Embryonic facial prominence (tissue), 1 donor: ENCODE results near the gene CSTB.

Source experiments
- DNase-seq: peaks from one replicate; pipeline ENCODE4 v3.0.0-alpha.2; 2016; ENCODE audit errors: extremely low spot score

The CSTB gene

GRCh38 chr21:43767984-43768867, 7.9 kb downstream of the CSTB start:
- no peak for DNase-seq

GRCh38 chr21:43767498-43767983, 8.6 kb downstream of the CSTB start:
- DNase-seq: no peak

GRCh38 chr21:43766734-43767497, 9.2 kb downstream of the CSTB start:
- no peak for DNase-seq

GRCh38 chr21:43764576-43765495, 11.3 kb downstream of the CSTB start:
- no peak for DNase-seq

- DNase-seq: no peak
Observed at GRCh38 chr21:43763901-43764523, 12.1 kb downstream of the CSTB start.

GRCh38 chr21:43762303-43763128, 13.6 kb downstream of the CSTB start:
- DNase-seq: no peak

- DNase-seq: no peak
Observed at GRCh38 chr21:43761886-43762285, 14.2 kb downstream of the CSTB start.

GRCh38 chr21:43760391-43760958, 15.6 kb downstream of the CSTB start:
- DNase-seq: no peak

- no peak for DNase-seq
Observed at GRCh38 chr21:43759651-43760050, 16.5 kb downstream of the CSTB start.

- DNase-seq: no peak
Observed at GRCh38 chr21:43758811-43759210, 17.3 kb downstream of the CSTB start.

- no peak for DNase-seq
Observed at GRCh38 chr21:43758111-43758641, 17.9 kb downstream of the CSTB start.

GRCh38 chr21:43757601-43758000, 18.5 kb downstream of the CSTB start:
- DNase-seq: no peak

GRCh38 chr21:43755820-43756594, 20.1 kb downstream of the CSTB start:
- DNase-seq: no peak

- no peak for DNase-seq
Observed at GRCh38 chr21:43754948-43755781, 20.9 kb downstream of the CSTB start.

GRCh38 chr21:43753439-43753799, 22.7 kb downstream of the CSTB start:
- DNase-seq: no peak

- DNase-seq: no peak
Observed at GRCh38 chr21:43752758-43753438, 23.2 kb downstream of the CSTB start.

GRCh38 chr21:43751955-43752591, 24.0 kb downstream of the CSTB start:
- DNase-seq: no peak
